ENCODE results near the gene DOCK10.

- no peak for TF ChIP-seq CTCF (conservative IDR thresholded peaks at IDR 0.05; ENCODE audit: low read length)
- no peak for TF ChIP-seq EZH2phosphoT487 (IDR thresholded peaks at IDR 0.05; ENCODE audit: borderline replicate concordance, low read depth, low read length)
These were observed 157.0 kb downstream of the DOCK10 start for GRCh38 chr2:224885291-224885690.
